BLaER1 treated with 17β-estradiol and CSF1 and Interleukin-3, amounts not matched to agents 10 nM and 100 nM (cell line): ENCODE measurements around the gene MYORG.
"Not testable (repeated sequence)": the region's sequence is repeated elsewhere in the genome, so short reads cannot be mapped to it uniquely, and the experiment has no call there.

ENCODE experiments used
- H3K27ac ChIP-seq, 11 experiments: shearing (Covaris generic); formaldehyde crosslinking; 2 replicates each; pipeline ENCODE4 v1.8.1; 2022
- H3K27me3 ChIP-seq, 11 experiments: shearing (Covaris generic); formaldehyde crosslinking; 2 replicates each; pipeline ENCODE4 v1.8.1; 2022
- H3K36me3 ChIP-seq, 11 experiments: shearing (Covaris generic); formaldehyde crosslinking; 2 replicates each; pipeline ENCODE4 v1.8.1; 2022
- H3K4me1 ChIP-seq, 10 experiments: shearing (Covaris generic); formaldehyde crosslinking; 2 replicates each; pipeline ENCODE4 v1.8.1; 2022
- H3K4me2 ChIP-seq, 11 experiments: shearing (Covaris generic); formaldehyde crosslinking; 2 replicates each; pipeline ENCODE4 v1.8.1; 2022
- H3K4me3 ChIP-seq, 10 experiments: shearing (Covaris generic); formaldehyde crosslinking; 2 replicates each; pipeline ENCODE4 v1.8.1; 2022
- H3K9ac ChIP-seq, 11 experiments: shearing (Covaris generic); formaldehyde crosslinking; 2 replicates each; pipeline ENCODE4 v1.8.1; 2022
- H3K9me3 ChIP-seq, 11 experiments: shearing (Covaris generic); formaldehyde crosslinking; replicated peaks in 1 of 11; 2 replicates each; pipeline ENCODE4 v1.8.1; 2022
- H4K20me1 ChIP-seq, 11 experiments: shearing (Covaris generic); formaldehyde crosslinking; 2 replicates each; pipeline ENCODE4 v1.8.1; 2022
- Cebpa-rat ChIP-seq, 11 experiments: shearing (Covaris generic); IDR thresholded peaks; 2 replicates each; pipeline ENCODE4 v1.8.1; 2022

MYORG gene

DNA sequence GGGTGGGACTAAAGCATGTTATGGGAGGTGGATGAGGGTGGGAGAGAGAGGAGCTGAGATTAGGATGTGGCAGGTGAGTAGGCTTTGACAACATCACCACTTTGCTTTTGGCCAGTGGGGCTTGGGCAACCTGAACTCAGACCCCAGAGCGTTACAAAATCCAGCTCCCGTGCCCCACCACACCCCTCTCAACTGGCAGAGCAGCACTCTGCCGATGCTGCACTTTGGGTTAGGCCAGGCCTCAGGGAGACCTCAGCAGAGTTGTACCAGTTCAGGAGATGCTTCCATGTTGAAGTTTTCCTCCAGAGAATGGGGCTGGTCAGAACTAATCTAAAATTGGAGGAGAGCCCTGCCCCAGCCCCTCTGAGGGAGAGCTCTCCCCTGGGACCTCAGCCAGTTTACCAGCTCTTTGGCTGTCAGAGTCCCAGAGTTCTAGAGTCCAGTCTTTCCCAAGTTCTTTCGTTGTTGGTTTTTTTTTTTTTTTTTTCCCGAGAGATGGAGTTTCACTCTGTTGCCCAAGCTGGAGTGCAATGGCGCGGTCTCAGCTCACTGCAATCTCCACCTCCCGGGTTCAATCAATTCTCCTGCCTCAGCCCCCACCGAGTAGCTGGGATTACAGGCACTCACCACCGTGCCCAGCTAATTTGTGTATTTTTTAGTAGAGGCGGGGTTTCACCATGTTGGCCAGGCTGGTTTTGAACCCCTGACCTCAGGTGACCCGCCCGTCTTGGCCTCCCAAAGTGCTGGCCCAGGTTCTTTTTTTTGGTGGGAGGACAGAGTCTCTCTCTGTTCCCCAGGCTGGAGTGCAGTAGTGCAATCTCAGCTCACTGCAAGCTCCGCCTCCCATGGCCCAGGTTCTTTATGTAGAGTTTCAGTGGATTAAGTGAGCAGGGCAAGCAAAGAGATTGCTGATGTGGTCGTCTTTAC is 29.6 kb downstream of the MYORG start:
- Histone ChIP-seq H3K36me3 (peaks cover 23 to 54% (median 29%) of the 10 kb centered on the region in 11 experiments), H3K9ac (no peak overlapping the region), H3K4me3 (no peak overlapping the region), H4K20me1 (0 out of 22 replicates have a peak, but pooled peaks cover 0 to 21% (median 0%) of the 10 kb centered on the region in 11 experiments), H3K27me3 (no peaks in the 10 kb centered on the region), H3K4me2 (no peak overlapping the region), H3K4me1 (peaks cover 0 to 5% (median 0%) of the 10 kb centered on the region in 10 experiments; a peak in 2 of 20 replicates), H3K9me3 (no peaks in the 10 kb centered on the region), H3K27ac (no peak overlapping the region)
- no peak for TF ChIP-seq Cebpa-rat (IDR thresholded peaks at IDR 0.05)

DNA sequence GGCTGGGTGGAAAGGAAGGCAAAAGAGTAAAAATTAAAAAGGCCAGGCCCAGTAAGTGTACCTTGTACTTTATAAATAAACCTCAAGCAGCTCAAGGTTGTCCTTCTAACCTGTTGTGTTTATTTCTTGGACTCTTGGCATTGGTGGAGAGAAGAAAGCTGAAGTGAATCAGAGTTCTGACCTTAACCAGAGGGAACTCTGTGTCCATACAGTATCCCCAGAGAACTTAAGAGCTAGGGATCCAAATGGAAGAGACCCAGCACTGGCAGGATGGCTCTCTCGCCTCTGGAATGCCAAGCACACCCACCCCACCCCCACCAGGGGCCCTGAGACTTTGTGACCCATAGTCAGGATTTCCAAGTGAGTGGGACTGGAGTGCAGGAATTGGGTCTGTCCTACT is 33.1 kb downstream of the MYORG start:
- no peak overlapping the region for H3K4me2 ChIP-seq
- no peak overlapping the region for H3K9ac ChIP-seq
- H4K20me1 ChIP-seq, result peaks cover 0 to 29% (median 0%) of the 10 kb centered on the region in 11 experiments; a peak in 1 of 22 replicates
- H3K9me3 ChIP-seq, result no peaks in the 10 kb centered on the region
- H3K27me3 ChIP-seq, result no peaks in the 10 kb centered on the region
- TF ChIP-seq Cebpa-rat (IDR thresholded peaks at IDR 0.05), result no peak
- peaks cover 0 to 16% (median 0%) of the 10 kb centered on the region in 10 experiments; a peak in 2 of 20 replicates for H3K4me1 ChIP-seq
- no peak overlapping the region for H3K4me3 ChIP-seq
- H3K36me3 ChIP-seq, result peaks cover 48 to 76% (median 61%) of the 10 kb centered on the region in 11 experiments
- no peak overlapping the region for H3K27ac ChIP-seq

DNA sequence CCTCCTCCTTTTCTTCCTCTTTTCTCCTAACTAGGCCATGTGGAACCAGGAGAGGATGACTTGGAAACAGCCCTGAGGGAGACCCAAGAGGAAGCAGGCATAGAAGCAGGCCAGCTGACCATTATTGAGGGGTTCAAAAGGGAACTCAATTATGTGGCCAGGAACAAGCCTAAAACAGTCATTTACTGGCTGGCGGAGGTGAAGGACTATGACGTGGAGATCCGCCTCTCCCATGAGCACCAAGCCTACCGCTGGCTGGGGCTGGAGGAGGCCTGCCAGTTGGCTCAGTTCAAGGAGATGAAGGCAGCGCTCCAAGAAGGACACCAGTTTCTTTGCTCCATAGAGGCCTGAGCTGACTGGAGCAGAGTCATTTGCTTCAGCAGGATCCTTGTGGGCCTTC is 33.6 kb downstream of the MYORG start:
- no peak overlapping the region for H3K4me3 ChIP-seq
- no peaks in the 10 kb centered on the region for H3K27me3 ChIP-seq
- H3K4me1 ChIP-seq, result peaks cover 0 to 16% (median 0%) of the 10 kb centered on the region in 10 experiments; a peak in 2 of 20 replicates
- no peak for TF ChIP-seq Cebpa-rat (IDR thresholded peaks at IDR 0.05)
- peaks cover 0 to 33% (median 0%) of the 10 kb centered on the region in 11 experiments; a peak in 1 of 22 replicates for H4K20me1 ChIP-seq
- H3K36me3 ChIP-seq, result peaks cover 53 to 80% (median 66%) of the 10 kb centered on the region in 11 experiments
- H3K27ac ChIP-seq, result no peak overlapping the region
- no peak overlapping the region for H3K4me2 ChIP-seq
- no peaks in the 10 kb centered on the region for H3K9me3 ChIP-seq
- H3K9ac ChIP-seq, result no peak overlapping the region

DNA sequence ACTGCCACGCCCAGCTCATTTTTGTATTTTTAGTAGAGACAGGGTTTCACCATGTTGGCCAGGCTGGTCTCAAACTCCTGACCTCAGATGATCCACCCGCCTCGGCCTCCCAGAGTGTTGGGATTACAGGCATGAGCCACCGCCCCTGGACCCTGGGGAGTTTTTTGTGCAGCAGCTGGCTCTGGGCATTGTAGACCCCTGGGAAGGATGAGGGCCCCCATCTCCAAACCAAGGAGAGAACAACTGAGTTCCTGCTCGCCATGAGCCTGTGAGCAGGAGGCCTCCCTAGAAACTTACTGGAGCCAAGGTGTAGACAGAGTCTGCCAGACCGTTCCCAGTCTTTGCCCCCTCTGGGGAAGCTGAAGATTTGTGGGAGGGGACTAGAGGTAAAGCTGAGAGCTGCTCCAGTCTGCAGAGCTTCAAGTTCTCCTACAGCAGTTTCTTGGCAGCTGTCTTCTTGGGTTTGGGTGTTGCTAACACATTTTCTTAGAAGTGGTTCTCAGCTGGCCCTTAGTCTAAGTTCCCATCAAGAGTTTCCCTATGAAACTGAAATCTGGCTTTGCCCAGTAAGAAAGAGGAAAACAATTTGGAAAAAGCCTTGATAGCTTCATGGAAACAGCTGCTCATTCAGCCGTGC is 34.9 kb downstream of the MYORG start:
- no peak for TF ChIP-seq Cebpa-rat (IDR thresholded peaks at IDR 0.05)
- peak overlapping the region in 1 of 11 experiments; percentile 23; a peak in 2 of 22 replicates for H3K4me2 ChIP-seq
- no peaks in the 10 kb centered on the region for H3K27me3 ChIP-seq
- H4K20me1 ChIP-seq, result peaks cover 0 to 33% (median 0%) of the 10 kb centered on the region in 11 experiments; a peak in 1 of 22 replicates
- no peak overlapping the region for H3K4me3 ChIP-seq
- no peak overlapping the region for H3K27ac ChIP-seq
- peaks cover 0 to 16% (median 0%) of the 10 kb centered on the region in 10 experiments; a peak in 2 of 20 replicates for H3K4me1 ChIP-seq
- H3K9me3 ChIP-seq, result no peaks in the 10 kb centered on the region
- H3K36me3 ChIP-seq, result peaks cover 54 to 82% (median 63%) of the 10 kb centered on the region in 11 experiments
- H3K9ac ChIP-seq, result peak overlapping the region in 1 of 11 experiments; percentile 36; a peak in 1 of 22 replicates

DNA sequence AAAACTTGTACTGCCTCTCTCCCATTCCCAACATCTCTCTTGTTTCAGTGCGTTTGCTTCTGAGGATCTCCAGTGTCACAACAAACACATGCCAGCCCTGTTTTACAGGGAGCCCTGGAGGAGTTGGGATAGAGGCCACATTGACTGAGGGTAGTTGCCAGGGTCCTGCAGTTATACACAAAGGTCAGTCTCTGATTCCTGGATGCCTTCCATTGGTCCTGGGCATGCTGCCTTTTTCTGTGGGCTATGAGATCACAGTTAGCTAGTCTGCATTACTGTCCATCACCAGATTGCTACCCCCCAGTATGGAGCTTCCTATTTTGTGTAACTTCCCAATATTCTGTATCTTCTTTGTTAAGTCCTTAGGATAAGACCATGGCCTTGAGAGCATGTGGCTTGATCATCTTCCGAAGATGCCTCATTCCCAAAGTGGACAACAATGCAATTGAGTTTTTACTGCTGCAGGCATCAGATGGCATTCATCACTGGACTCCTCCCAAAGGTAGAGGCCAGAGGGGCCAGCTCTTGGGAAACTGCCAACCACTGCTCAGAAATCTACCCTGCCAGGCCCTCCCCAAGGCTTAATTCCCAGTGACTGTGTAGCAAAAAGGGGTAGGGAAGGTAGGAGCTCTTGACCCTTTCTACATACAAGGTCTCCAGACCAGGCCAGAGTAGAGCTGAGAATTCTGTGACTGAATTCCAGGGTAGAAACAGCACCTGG is 37.9 kb downstream of the MYORG start:
- Histone ChIP-seq H4K20me1 (peaks cover 0 to 25% (median 0%) of the 10 kb centered on the region in 11 experiments; a peak in 8 of 22 replicates), H3K36me3 (peaks cover 50 to 81% (median 57%) of the 10 kb centered on the region in 11 experiments), H3K4me2 (no peak overlapping the region), H3K9me3 (no peaks in the 10 kb centered on the region), H3K9ac (no peak overlapping the region), H3K4me3 (no peak overlapping the region), H3K27ac (no peak overlapping the region), H3K4me1 (peaks cover 0 to 23% (median 5%) of the 10 kb centered on the region in 10 experiments; a peak in 8 of 20 replicates), H3K27me3 (no peaks in the 10 kb centered on the region)
- no peak for TF ChIP-seq Cebpa-rat (IDR thresholded peaks at IDR 0.05)

DNA sequence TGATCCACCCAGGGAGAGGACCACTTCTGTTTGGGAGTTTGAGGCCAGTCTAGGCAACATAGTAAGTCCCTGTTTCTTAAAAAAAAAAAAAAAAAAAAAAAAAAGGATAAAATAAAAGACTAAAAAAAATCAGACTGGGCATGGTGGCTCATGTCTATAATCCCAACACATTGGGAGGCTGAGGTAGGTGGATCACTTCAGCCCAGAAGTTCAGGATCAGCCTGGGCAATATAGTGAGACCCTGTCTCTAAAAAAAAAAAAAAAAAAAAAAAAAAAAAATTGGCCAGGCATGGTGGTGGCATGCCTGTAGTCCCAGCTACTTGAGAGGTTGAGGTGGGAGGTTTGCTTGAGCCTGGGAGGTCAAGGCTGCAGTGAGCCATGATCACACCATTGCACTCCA is 38.6 kb downstream of the MYORG start:
- Histone ChIP-seq H3K36me3 (peaks cover 42 to 73% (median 49%) of the 10 kb centered on the region in 11 experiments), H4K20me1 (peaks cover 0 to 20% (median 3%) of the 10 kb centered on the region in 11 experiments; a peak in 8 of 22 replicates), H3K4me1 (peaks cover 0 to 27% (median 5%) of the 10 kb centered on the region in 10 experiments; a peak in 8 of 20 replicates)
- not testable (repeated sequence) for H3K4me3 ChIP-seq, H3K27ac ChIP-seq, H3K9ac ChIP-seq, H3K4me2 ChIP-seq, H3K27me3 ChIP-seq, H3K9me3 ChIP-seq

DNA sequence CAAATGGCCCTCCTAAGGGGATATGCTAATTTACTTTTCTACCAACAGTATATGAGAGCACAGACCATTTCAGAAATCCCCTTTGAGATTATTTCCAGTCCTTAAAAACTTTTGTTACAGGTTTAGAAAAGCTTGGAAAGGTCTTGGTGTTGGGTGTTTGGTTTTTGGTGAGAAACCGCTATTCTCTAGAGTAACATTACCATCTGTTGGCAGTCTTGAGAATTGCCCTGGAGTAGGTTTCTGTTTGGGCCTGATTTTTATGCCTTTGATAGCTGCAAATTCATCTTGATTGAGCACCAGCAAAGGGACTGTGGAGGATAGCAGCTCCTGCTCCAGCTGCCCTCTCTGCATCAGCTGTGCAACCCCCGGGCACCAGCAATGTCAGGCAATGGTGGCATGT is 39.3 kb downstream of the MYORG start:
- H4K20me1 ChIP-seq, result peaks cover 0 to 23% (median 5%) of the 10 kb centered on the region in 11 experiments; a peak in 8 of 22 replicates
- H3K36me3 ChIP-seq, result peaks cover 37 to 66% (median 42%) of the 10 kb centered on the region in 11 experiments
- no peak overlapping the region for H3K27ac ChIP-seq
- TF ChIP-seq Cebpa-rat (IDR thresholded peaks at IDR 0.05), result no peak
- H3K9ac ChIP-seq, result peak overlapping the region in 1 of 11 experiments; percentile 44; a peak in 1 of 22 replicates
- H3K4me2 ChIP-seq, result no peak overlapping the region
- no peaks in the 10 kb centered on the region for H3K9me3 ChIP-seq
- no peak overlapping the region for H3K4me3 ChIP-seq
- H3K27me3 ChIP-seq, result no peaks in the 10 kb centered on the region
- H3K4me1 ChIP-seq, result peaks cover 0 to 32% (median 5%) of the 10 kb centered on the region in 10 experiments; a peak in 11 of 20 replicates

DNA sequence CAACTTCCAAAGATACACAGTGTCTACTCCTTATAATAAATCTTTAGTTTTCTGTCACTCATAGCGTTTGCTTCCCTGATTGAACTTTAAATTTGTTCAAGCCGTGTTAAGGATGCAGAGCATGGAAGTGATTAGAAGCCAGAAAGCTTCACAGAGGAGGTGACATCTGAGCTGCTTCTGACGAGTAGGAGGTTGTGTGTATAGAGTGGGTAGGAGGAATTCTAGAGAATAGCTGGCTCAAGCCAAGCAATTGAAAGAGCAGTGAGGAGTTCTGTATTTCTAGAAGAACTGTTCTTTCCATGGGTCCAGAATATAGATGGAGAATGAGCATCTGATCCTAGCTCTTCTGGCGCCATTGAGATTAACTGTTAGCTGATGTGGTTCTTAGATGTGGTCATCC is 41.3 kb downstream of the MYORG start:
- no peaks in the 10 kb centered on the region for H3K9me3 ChIP-seq
- peaks cover 13 to 38% (median 22%) of the 10 kb centered on the region in 10 experiments for H3K4me1 ChIP-seq
- TF ChIP-seq Cebpa-rat (IDR thresholded peaks at IDR 0.05), result no peak
- no peak overlapping the region for H3K4me3 ChIP-seq
- peaks cover 0 to 24% (median 5%) of the 10 kb centered on the region in 11 experiments; a peak in 7 of 22 replicates for H4K20me1 ChIP-seq
- 0 out of 22 replicates have a peak overlapping the region, but pooled peaks of 1 of the 11 experiments have one; percentile 12 for H3K4me2 ChIP-seq
- peaks cover 18 to 46% (median 22%) of the 10 kb centered on the region in 11 experiments for H3K36me3 ChIP-seq
- no peak overlapping the region for H3K27ac ChIP-seq
- 0 out of 22 replicates have a peak overlapping the region, but pooled peaks of 1 of the 11 experiments have one; percentile 15 for H3K9ac ChIP-seq
- no peaks in the 10 kb centered on the region for H3K27me3 ChIP-seq
